Skeletal muscle tissue (tissue), 5 donors: Measurements from ENCODE around the gene GIPC2. TPM values are rescaled to one million over a fixed set of nuclear protein-coding genes. Genes with fewer than 3 reads are reported as not detected.
A peak's percentile ranks its signal among the peaks of the same experiment; 100 is the strongest.

ENCODE experiments used
- H3K27ac ChIP-seq: one replicate; pipeline ENCODE4 v1.7.0; 2013; ENCODE audit warnings: mild to moderate bottlenecking, low read depth, low read length, inconsistent platforms
- H3K27me3 ChIP-seq, 3 donors: one replicate each; pipeline ENCODE4 v1.7.0; 2013; ENCODE audit warnings: low read length in 3 of 3; ENCODE audit not compliant: control insufficient read depth in 3 of 3, insufficient read depth in 3 of 3
- H3K36me3 ChIP-seq, 3 donors: one replicate each; pipeline ENCODE4 v1.7.0; 2013; ENCODE audit warnings: low read length in 3 of 3; ENCODE audit not compliant: control insufficient read depth in 3 of 3, insufficient read depth in 3 of 3
- H3K4me1 ChIP-seq, 3 donors: one replicate each; pipeline ENCODE4 v1.7.0; 2013; ENCODE audit warnings: low read length in 3 of 3, mild to moderate bottlenecking in 3 of 3; ENCODE audit not compliant: control insufficient read depth in 3 of 3, insufficient read depth in 3 of 3
- H3K4me3 ChIP-seq, 3 donors: one replicate each; pipeline ENCODE4 v1.7.0; 2013; ENCODE audit warnings: low read length in 3 of 3
- H3K9ac ChIP-seq, 3 donors: one replicate each; pipeline ENCODE4 v1.7.0; 2013; ENCODE audit warnings: low read length in 3 of 3, mild to moderate bottlenecking in 3 of 3, moderate library complexity in 2 of 3, low read depth in 1 of 3
- H3K9me3 ChIP-seq, 3 donors: one replicate each; pipeline ENCODE4 v1.7.0; 2013; ENCODE audit warnings: low read length in 3 of 3; ENCODE audit not compliant: control insufficient read depth in 3 of 3
- small RNA-seq: library from RNA; depleted of rRNA; stranded (forward); fragments of <200 nt; gene quantifications from one replicate; pipeline ENCODE3, GENCODE V24; 2014
- total RNA-seq: library from RNA; depleted of rRNA; stranded (reverse); fragments of >200 nt; gene quantifications from one replicate; pipeline ENCODE4 v1.2.3, GENCODE V29; 2014
- donor health status: Osteomylitis.

GIPC2 gene
- total RNA-seq, 1 donor from 2014 or later: 1.6 TPM

DNA sequence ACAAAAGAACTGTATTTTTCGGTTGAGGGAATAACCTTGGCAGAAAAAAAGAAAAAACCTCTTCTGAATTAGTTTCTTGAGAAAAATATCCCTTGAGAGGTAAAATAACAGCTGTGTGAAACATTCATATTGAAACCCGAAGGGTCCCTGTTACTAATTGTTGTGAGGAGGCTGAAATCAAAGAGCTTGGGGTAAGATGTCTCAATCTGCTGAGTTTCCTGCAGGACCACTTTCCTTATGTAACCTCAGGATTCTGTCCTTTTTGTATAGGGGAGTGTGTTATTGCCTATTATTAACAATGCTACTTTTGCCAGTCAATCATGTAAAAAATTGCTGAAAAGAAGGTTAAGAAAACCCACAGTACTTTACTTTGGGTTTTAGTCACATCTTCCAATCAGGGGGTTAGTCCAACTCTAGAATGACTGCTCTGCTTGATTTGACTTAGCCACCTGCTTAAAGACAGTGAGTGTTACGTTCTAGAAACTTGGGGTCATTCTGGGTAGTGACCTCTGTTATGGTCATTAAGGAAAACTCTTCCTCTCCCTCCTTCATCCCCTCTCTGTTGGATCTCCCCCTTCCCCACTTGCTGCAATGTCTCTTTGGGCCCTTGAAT is 138.8 kb downstream of the GIPC2 start:
- H3K4me1 ChIP-seq: no peaks in the 10 kb centered on the region
- H3K27ac ChIP-seq: no peak overlapping the region
- no peaks in the 10 kb centered on the region for H3K36me3 ChIP-seq
- no peaks in the 10 kb centered on the region for H3K27me3 ChIP-seq
- H3K9ac ChIP-seq: no peak overlapping the region
- H3K4me3 ChIP-seq: no peak overlapping the region
- no peaks in the 10 kb centered on the region for H3K9me3 ChIP-seq

Small RNA genes lying within 50 kb of the gene (small RNA-seq; reads per million reads assigned to genes)
- 2.2 reads per million, percentile 86 among the genes with 10 or more reads in this experiment for gene AC103591.3
- gene RNA5SP22: not detected
- gene RNU6-1102P: not detected

Other genes starting within 250 kb of the GIPC2 start
- gene NEXN, start 157.3 kb upstream of the GIPC2 start, total RNA-seq: 24.5 TPM
- 124 TPM for gene FUBP1, start 66.9 kb upstream of the GIPC2 start, total RNA-seq
- 53.8 TPM for gene DNAJB4, start 41.0 kb upstream of the GIPC2 start, total RNA-seq